A549 (cell line): ENCODE measurements around the gene SPOP. TPM values are rescaled to one million over a fixed set of nuclear protein-coding genes. Genes with fewer than 3 reads are reported as not detected.
A peak's percentile ranks its signal among the peaks of the same experiment; 100 is the strongest.

Experiments
- ATAC-seq, 2 experiments: fragments of 200-7000 bp in 1 of 2; fragments of >200 bp in 1 of 2; cut with Nextera tagmentation in 1 of 2; cut with Tn5 transposase in 1 of 2; 3 replicates each; pipeline versions ENCODE4 v1.8.0 to v1.9.1; 2018 to 2020; ENCODE audit warnings: mild to moderate bottlenecking in 1 of 2, moderate library complexity in 1 of 2
- CTCF ChIA-PET: fragments of 300-600 bp; sonication (Branson Sonifier 250); formaldehyde crosslinking; extraction: SDS; loops from one replicate; lab custom pipeline; 2021; ENCODE audit warnings: antibody characterized with exemption, inconsistent platforms; lab: Yijun Ruan, JAX
- POLR2A ChIA-PET: fragments of 350-600 bp; formaldehyde crosslinking; extraction: SDS; loops from one replicate; lab custom pipeline; 2021; ENCODE audit warnings: antibody characterized with exemption, inconsistent platforms; lab: Yijun Ruan, JAX
- DNase-seq, 2 experiments: peaks; one replicate each; pipeline versions ENCODE4 v3.0.0 to v3.0.0-alpha.2; 2011 to 2016; ENCODE audit warnings: low read depth in 1 of 2, low spot score in 1 of 2
- FAIRE-seq: peaks from 2 replicates; lab custom pipeline; 2011; peaks lifted over from hg19 to GRCh38; lab: Jason Lieb, UNC
- H3K27ac ChIP-seq, 2 experiments: fragments of >200 bp; sonication (Bioruptor Twin); formaldehyde crosslinking; 3 replicates each; pipeline ENCODE4 v1.5.1; 2016 to 2017
- H3K4me1 ChIP-seq: fragments of >200 bp; sonication (Bioruptor Twin); formaldehyde crosslinking; 3 replicates; pipeline ENCODE4 v1.6.1; 2016
- H3K4me2 ChIP-seq: fragments of >200 bp; sonication (Bioruptor Twin); formaldehyde crosslinking; 3 replicates; pipeline ENCODE4 v1.6.1; 2016
- H3K4me3 ChIP-seq: fragments of >200 bp; sonication (Bioruptor Twin); formaldehyde crosslinking; 3 replicates; pipeline ENCODE4 v1.5.1; 2016
- H3K9me3 ChIP-seq: fragments of >200 bp; sonication (Bioruptor Twin); formaldehyde crosslinking; 3 replicates; pipeline ENCODE4 v1.6.1; 2016
- BHLHE40 ChIP-seq: IDR thresholded peaks from 2 replicates; pipeline ENCODE4 v1.6.1; 2012; ENCODE audit warnings: low read depth, low read length, inconsistent platforms
- CBX8 ChIP-seq: fragments of 200-600 bp; sonication (generic); IDR thresholded peaks from 2 replicates; pipeline ENCODE4 v1.6.1; 2016
- E2F6 ChIP-seq: IDR thresholded peaks from 2 replicates; pipeline ENCODE4 v1.6.1; 2012; ENCODE audit warnings: low read depth, borderline replicate concordance
- ELK1 ChIP-seq: fragments of 150-350 bp; IDR thresholded peaks from 2 replicates; pipeline ENCODE4 v1.6.1; 2014; ENCODE audit warnings: low read depth, mild to moderate bottlenecking, low read length
- EP300 ChIP-seq, 2 experiments: fragments of >200 bp; sonication (Bioruptor Twin); formaldehyde crosslinking; IDR thresholded peaks; 2 replicates in 1 of 2; 3 replicates in 1 of 2; pipeline ENCODE4 v1.6.1; 2016 to 2017
- ESRRA ChIP-seq: fragments of 150-350 bp; IDR thresholded peaks from 2 replicates; pipeline ENCODE4 v1.6.1; 2014; ENCODE audit warnings: mild to moderate bottlenecking, low read length, borderline replicate concordance
- FOSB ChIP-seq: fragments of 250-450 bp; sonication (Bioruptor Pico); IDR thresholded peaks from 2 replicates; pipeline ENCODE4 v1.5.0; 2020; ENCODE audit warnings: mild to moderate bottlenecking, moderate library complexity
- HDAC2 ChIP-seq: fragments of 200-600 bp; sonication (generic); IDR thresholded peaks from 2 replicates; pipeline ENCODE4 v1.6.1; 2016
- HMGXB4 ChIP-seq: fragments of 250-450 bp; sonication (Bioruptor Pico); IDR thresholded peaks from 2 replicates; pipeline ENCODE4 v1.5.0; 2021; ENCODE audit warnings: mild to moderate bottlenecking, moderate library complexity, borderline replicate concordance
- HOXB13 ChIP-seq: fragments of 250-450 bp; sonication (Bioruptor Pico); IDR thresholded peaks from 2 replicates; pipeline ENCODE4 v1.5.0; 2020; ENCODE audit warnings: low read depth, mild to moderate bottlenecking, moderate library complexity
- KDM1A ChIP-seq: fragments of 200-600 bp; sonication (generic); IDR thresholded peaks from 2 replicates; pipeline ENCODE4 v1.6.1; 2016; ENCODE audit warnings: low read depth, mild to moderate bottlenecking
- KDM5A ChIP-seq: fragments of 200-600 bp; sonication (generic); IDR thresholded peaks from 2 replicates; pipeline ENCODE4 v1.6.1; 2016; ENCODE audit warnings: antibody characterized with exemption, mild to moderate bottlenecking
- NR3C1 ChIP-seq: fragments of >200 bp; sonication (Bioruptor Twin); formaldehyde crosslinking; IDR thresholded peaks from 3 replicates; pipeline ENCODE4 v1.6.1; 2017
- PHF8 ChIP-seq: fragments of 200-600 bp; sonication (generic); IDR thresholded peaks from 2 replicates; pipeline ENCODE4 v1.6.1; 2016; ENCODE audit warnings: low read depth, mild to moderate bottlenecking, antibody characterized with exemption, moderate library complexity, borderline replicate concordance
- RAD21 ChIP-seq, 2 experiments: fragments of >200 bp in 1 of 2; sonication (Bioruptor Twin) in 1 of 2; formaldehyde crosslinking in 1 of 2; IDR thresholded peaks in 1 of 2; conservative IDR thresholded peaks in 1 of 2; 2 replicates in 1 of 2; 3 replicates in 1 of 2; pipeline ENCODE4 v1.6.1; 2012 to 2018; ENCODE audit warnings: inconsistent platforms in 1 of 2
- RNF2 ChIP-seq: fragments of 200-600 bp; sonication (generic); IDR thresholded peaks from 2 replicates; pipeline ENCODE4 v1.6.1; 2016; ENCODE audit warnings: low read depth, mild to moderate bottlenecking, antibody characterized with exemption, moderate library complexity, borderline replicate concordance
- TFCP2L1 ChIP-seq: fragments of 250-450 bp; sonication (Bioruptor Pico); IDR thresholded peaks from 2 replicates; pipeline ENCODE4 v1.5.0; 2021; ENCODE audit warnings: mild to moderate bottlenecking
- TP53 ChIP-seq: fragments of 250-450 bp; sonication (Bioruptor Pico); IDR thresholded peaks from 2 replicates; pipeline ENCODE4 v1.5.0; 2021; ENCODE audit warnings: mild to moderate bottlenecking, moderate library complexity
- ZFP36 ChIP-seq: fragments of 450-650 bp; IDR thresholded peaks from 2 replicates; pipeline ENCODE4 v1.6.1; 2014; ENCODE audit warnings: borderline replicate concordance; ENCODE audit not compliant: partially characterized antibody
- ZNF302 ChIP-seq: fragments of 250-450 bp; sonication (Bioruptor Pico); IDR thresholded peaks from 2 replicates; pipeline ENCODE4 v1.9.0; 2021; ENCODE audit warnings: inconsistent platforms, mild to moderate bottlenecking, moderate library complexity
- WGBS: methylation state at CpG from one replicate; pipeline ENCODE4 v1.1.6; 2017; ENCODE audit errors: missing lambda C conversion rate; 5-methylcytosine and 5-hydroxymethylcytosine counted together
- polyA plus RNA-seq, 4 experiments: library from polyadenylated mRNA; depleted of rRNA in 3 of 4; stranded (reverse); fragments of >200 nt; fragmentation: RNase III in 1 of 4; extraction: RNeasy Plus Mini Kit Qiagen cat#74134 plus additional on column Dnase treatment in 1 of 4; gene quantifications; 2 replicates in 3 of 4; 3 replicates in 1 of 4; pipeline ENCODE4 v1.2.3, GENCODE V29; 2011 to 2017
- TF ChIP-seq, protein P1 (sequence below): fragments of >200 bp; sonication (Bioruptor Twin); formaldehyde crosslinking; IDR thresholded peaks from 3 replicates; pipeline ENCODE4 v1.6.1; 2016
- TF ChIP-seq, protein P2 (sequence below): fragments of 200-600 bp; sonication (generic); IDR thresholded peaks from 2 replicates; pipeline ENCODE4 v1.6.1; 2016; ENCODE audit warnings: antibody characterized with exemption, mild to moderate bottlenecking, moderate library complexity

Gene SPOP
- polyA plus RNA-seq, 2 of the 4 experiments (the other 2 are of a cell fraction) = 49.5 to 57.2 TPM

- no peak overlapping the region for H3K4me3 ChIP-seq
- H3K27ac ChIP-seq = no peak overlapping the region
- no peak for ATAC-seq
- no peak for TF ChIP-seq KDM5A
- no peak for TF ChIP-seq ESRRA
- TF ChIP-seq ZNF302 (CRISPR knock-in tag) = no peak
- no peak for TF ChIP-seq HOXB13 (CRISPR knock-in tag)
- no peak for TF ChIP-seq RNF2
- TF ChIP-seq TFCP2L1 (CRISPR knock-in tag) = no peak
- TF ChIP-seq, protein P1, sequence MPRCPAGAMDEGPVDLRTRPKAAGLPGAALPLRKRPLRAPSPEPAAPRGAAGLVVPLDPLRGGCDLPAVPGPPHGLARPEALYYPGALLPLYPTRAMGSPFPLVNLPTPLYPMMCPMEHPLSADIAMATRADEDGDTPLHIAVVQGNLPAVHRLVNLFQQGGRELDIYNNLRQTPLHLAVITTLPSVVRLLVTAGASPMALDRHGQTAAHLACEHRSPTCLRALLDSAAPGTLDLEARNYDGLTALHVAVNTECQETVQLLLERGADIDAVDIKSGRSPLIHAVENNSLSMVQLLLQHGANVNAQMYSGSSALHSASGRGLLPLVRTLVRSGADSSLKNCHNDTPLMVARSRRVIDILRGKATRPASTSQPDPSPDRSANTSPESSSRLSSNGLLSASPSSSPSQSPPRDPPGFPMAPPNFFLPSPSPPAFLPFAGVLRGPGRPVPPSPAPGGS = no peak
- TF ChIP-seq E2F6 = no peak
- TF ChIP-seq TP53 (CRISPR knock-in tag) = no peak
- TF ChIP-seq KDM1A = no peak
- TF ChIP-seq ZFP36 = no peak
- no peak for TF ChIP-seq BHLHE40
- TF ChIP-seq PHF8 = no peak
- no peak for TF ChIP-seq CBX8
- no peak for TF ChIP-seq RAD21 (conservative IDR thresholded peaks at IDR 0.05 in 1 of 2, IDR thresholded peaks at IDR 0.05 in 1 of 2)
- TF ChIP-seq, protein P2, sequence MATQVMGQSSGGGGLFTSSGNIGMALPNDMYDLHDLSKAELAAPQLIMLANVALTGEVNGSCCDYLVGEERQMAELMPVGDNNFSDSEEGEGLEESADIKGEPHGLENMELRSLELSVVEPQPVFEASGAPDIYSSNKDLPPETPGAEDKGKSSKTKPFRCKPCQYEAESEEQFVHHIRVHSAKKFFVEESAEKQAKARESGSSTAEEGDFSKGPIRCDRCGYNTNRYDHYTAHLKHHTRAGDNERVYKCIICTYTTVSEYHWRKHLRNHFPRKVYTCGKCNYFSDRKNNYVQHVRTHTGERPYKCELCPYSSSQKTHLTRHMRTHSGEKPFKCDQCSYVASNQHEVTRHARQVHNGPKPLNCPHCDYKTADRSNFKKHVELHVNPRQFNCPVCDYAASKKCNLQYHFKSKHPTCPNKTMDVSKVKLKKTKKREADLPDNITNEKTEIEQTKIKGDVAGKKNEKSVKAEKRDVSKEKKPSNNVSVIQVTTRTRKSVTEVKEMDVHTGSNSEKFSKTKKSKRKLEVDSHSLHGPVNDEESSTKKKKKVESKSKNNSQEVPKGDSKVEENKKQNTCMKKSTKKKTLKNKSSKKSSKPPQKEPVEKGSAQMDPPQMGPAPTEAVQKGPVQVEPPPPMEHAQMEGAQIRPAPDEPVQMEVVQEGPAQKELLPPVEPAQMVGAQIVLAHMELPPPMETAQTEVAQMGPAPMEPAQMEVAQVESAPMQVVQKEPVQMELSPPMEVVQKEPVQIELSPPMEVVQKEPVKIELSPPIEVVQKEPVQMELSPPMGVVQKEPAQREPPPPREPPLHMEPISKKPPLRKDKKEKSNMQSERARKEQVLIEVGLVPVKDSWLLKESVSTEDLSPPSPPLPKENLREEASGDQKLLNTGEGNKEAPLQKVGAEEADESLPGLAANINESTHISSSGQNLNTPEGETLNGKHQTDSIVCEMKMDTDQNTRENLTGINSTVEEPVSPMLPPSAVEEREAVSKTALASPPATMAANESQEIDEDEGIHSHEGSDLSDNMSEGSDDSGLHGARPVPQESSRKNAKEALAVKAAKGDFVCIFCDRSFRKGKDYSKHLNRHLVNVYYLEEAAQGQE = no peak
- no peak for TF ChIP-seq ELK1
- TF ChIP-seq EP300 (IDR thresholded peaks at IDR 0.05) = no peak
- DNase-seq = no peak
- ChIA-PET POLR2A (no interaction called here), CTCF (interaction anchor here (1.6 to 1.7 kb wide), 2 partner anchors 39 to 89 kb away, joined by 3 to 5 read pairs; no protein-coding TSS in a partner anchor)
- WGBS = 100% methylated on average over 1 of the region's 1 CpG
- H3K4me2 ChIP-seq = no peak overlapping the region
- H3K4me1 ChIP-seq = no peaks in the 10 kb centered on the region
- no peak for FAIRE-seq
- no peaks in the 10 kb centered on the region for H3K9me3 ChIP-seq
Observed at GRCh38 chr17:49656247-49656646, 21.6 kb downstream of the SPOP start.

GRCh38 chr17:49647256-49647585, 30.7 kb downstream of the SPOP start:
- Histone ChIP-seq H3K9me3 (no peaks in the 10 kb centered on the region), H3K27ac (peak overlapping the region; percentile 32 to 53; a peak in 4 of 6 replicates), H3K4me3 (no peak overlapping the region), H3K4me1 (peaks cover 24% of the 10 kb centered on the region), H3K4me2 (peak overlapping the region; percentile 54)
- TF ChIP-seq HMGXB4 (no peak), ZNF302 (CRISPR knock-in tag) (no peak), HOXB13 (CRISPR knock-in tag) (no peak), HDAC2 (no peak), FOSB (CRISPR knock-in tag) (no peak), NR3C1 (no peak)
- 81% methylated on average over 8 of the region's 8 CpGs for WGBS
- CTCF ChIA-PET = interaction anchor here (0.8 to 3.0 kb wide), 9 partner anchors 17 to 91 kb away, joined by 3 to 13 read pairs (median 3); partner anchors contain the start of gene NXPH3
- no peak for FAIRE-seq
- no peak for DNase-seq
- POLR2A ChIA-PET = interaction anchor here (0.6 kb wide), 2 partner anchors 30 to 71 kb away, joined by 3 to 4 read pairs; no protein-coding TSS in a partner anchor
- peak in 1 of 2 experiments; percentile 82; a peak in 3 of 6 replicates for ATAC-seq
